K562 (cell line): ENCODE measurements around the gene ZBTB39. TPM values are rescaled to one million over a fixed set of nuclear protein-coding genes. Genes with fewer than 3 reads are reported as not detected.

Experiments
- ATAC-seq: fragments of 200-7000 bp; cut with Tn5 transposase; 3 replicates; pipeline ENCODE4 v1.9.1; 2020; ENCODE audit warnings: moderate library complexity
- BruUV-seq: library from RNA; stranded (reverse); fragments of 400-500 nt; replicated peaks from 2 replicates; lab custom pipeline; 2021; lab: Mats Ljungman, UMichigan
- CTCF ChIA-PET: fragments of 300-600 bp; formaldehyde crosslinking; extraction: SDS; loops from one replicate; lab custom pipeline; 2021; ENCODE audit warnings: low intra/inter-chr PET ratio; lab: Yijun Ruan, JAX
- POLR2A ChIA-PET: fragments of 300-600, 350-650 bp; sonication (Branson Sonifier 250); formaldehyde crosslinking; extraction: SDS; loops from one replicate; lab custom pipeline; 2021; ENCODE audit warnings: antibody characterized with exemption, inconsistent platforms; lab: Yijun Ruan, JAX
- DNase-seq, 4 experiments: peaks; one replicate each; pipeline versions ENCODE4 v3.0.0 to v3.0.0-alpha.2; 2011 to 2018; ENCODE audit warnings: low spot score in 3 of 4, mixed read lengths in 3 of 4; ENCODE audit errors: extremely low read depth in 1 of 4
- FAIRE-seq: peaks from 2 replicates; lab custom pipeline; 2011; peaks lifted over from hg19 to GRCh38; lab: Jason Lieb, UNC
- H2AFZ ChIP-seq: 2 replicates; pipeline ENCODE4 v1.6.0; 2011; ENCODE audit warnings: low read depth, low read length, control low read depth, inconsistent platforms
- H3K27ac ChIP-seq: fragments of 200-600 bp; 3 replicates; pipeline ENCODE4 v1.8.0; 2011; ENCODE audit warnings: low read depth, mild to moderate bottlenecking, control low read depth, inconsistent platforms, low read length, moderate library complexity, mixed read lengths; ENCODE audit errors: extremely low read depth
- H3K27me3 ChIP-seq, 2 experiments: fragments of 300-600 bp in 1 of 2; 2 replicates in 1 of 2; 3 replicates in 1 of 2; pipeline versions ENCODE4 v1.6.0 to v1.8.0; 2011; ENCODE audit warnings: inconsistent platforms in 2 of 2, low read length in 2 of 2, mild to moderate bottlenecking in 1 of 2, mixed read lengths in 1 of 2, moderate library complexity in 1 of 2; ENCODE audit not compliant: control insufficient read depth in 2 of 2, insufficient read depth in 2 of 2
- H3K36me3 ChIP-seq: fragments of 300-600 bp; 3 replicates; pipeline ENCODE4 v1.8.0; 2011; ENCODE audit warnings: mild to moderate bottlenecking, low read length, inconsistent platforms; ENCODE audit not compliant: control insufficient read depth, insufficient read depth
- H3K4me1 ChIP-seq, 2 experiments: fragments of 200-600 bp in 1 of 2; replicated peaks in 1 of 2; 2 replicates in 1 of 2; 3 replicates in 1 of 2; pipeline versions ENCODE4 v1.5.1 to v1.8.0; 2011; ENCODE audit warnings: inconsistent platforms in 2 of 2, low read length in 2 of 2, mild to moderate bottlenecking in 1 of 2, mixed read lengths in 1 of 2, moderate library complexity in 1 of 2; ENCODE audit not compliant: control insufficient read depth in 2 of 2, insufficient read depth in 2 of 2
- H3K4me2 ChIP-seq: 2 replicates; pipeline ENCODE4 v1.6.1; 2011; ENCODE audit warnings: low read length, control low read depth, inconsistent platforms, mixed read lengths; ENCODE audit not compliant: insufficient read depth
- H3K4me3 ChIP-seq: fragments of 200-600 bp; sonication (generic), shearing (Covaris generic); 2 replicates; pipeline ENCODE4 v1.5.1; 2016; ENCODE audit warnings: control low read depth, inconsistent platforms
- H3K79me2 ChIP-seq: fragments of 200-600 bp; 3 replicates; pipeline ENCODE4 v1.8.0; 2011; ENCODE audit warnings: low read length, inconsistent platforms; ENCODE audit not compliant: control insufficient read depth, insufficient read depth
- H3K9ac ChIP-seq, 2 experiments: 2 replicates each; pipeline versions ENCODE4 v1.6.0 to v1.6.1; 2011; ENCODE audit warnings: low read depth in 2 of 2, low read length in 2 of 2, control low read depth in 1 of 2, inconsistent platforms in 1 of 2, mild to moderate bottlenecking in 1 of 2, mixed read lengths in 1 of 2; ENCODE audit not compliant: insufficient read depth in 1 of 2
- H3K9me1 ChIP-seq: one replicate; pipeline ENCODE4 v1.6.0; 2011; ENCODE audit warnings: inconsistent platforms, mild to moderate bottlenecking, low read length, moderate library complexity; ENCODE audit not compliant: control insufficient read depth, insufficient read depth
- H3K9me3 ChIP-seq: replicated peaks from 2 replicates; pipeline ENCODE4 v1.5.1; 2011; ENCODE audit warnings: low read depth, low read length, inconsistent platforms; ENCODE audit not compliant: control insufficient read depth, insufficient read depth
- H4K20me1 ChIP-seq: replicated peaks from 2 replicates; pipeline ENCODE4 v1.6.1; 2011; ENCODE audit warnings: low read length, inconsistent platforms, mixed read lengths; ENCODE audit not compliant: control insufficient read depth, insufficient read depth
- ARID2 ChIP-seq: fragments of 450-650 bp; IDR thresholded peaks from 2 replicates; pipeline ENCODE4 v1.6.1; 2017; ENCODE audit warnings: antibody characterized with exemption, mild to moderate bottlenecking
- ASH1L ChIP-seq: fragments of 450-650 bp; IDR thresholded peaks from 2 replicates; pipeline ENCODE4 v1.6.1; 2018; ENCODE audit warnings: borderline replicate concordance, mild to moderate bottlenecking, low read depth; ENCODE audit not compliant: partially characterized antibody
- ATF6 ChIP-seq: sonication (generic); formaldehyde crosslinking; IDR thresholded peaks from 2 replicates; pipeline ENCODE4 v1.4.0; 2020; ENCODE audit warnings: mild to moderate bottlenecking, missing genetic modification reagents
- BRF2 ChIP-seq: IDR thresholded peaks from 3 replicates; pipeline ENCODE4 v1.6.1; 2011; ENCODE audit warnings: borderline replicate concordance, mild to moderate bottlenecking; ENCODE audit not compliant: insufficient read length, insufficient read depth
- HBP1 ChIP-seq: fragments of 450-650 bp; formaldehyde crosslinking; IDR thresholded peaks from 2 replicates; pipeline ENCODE4 v1.4.0; 2022; ENCODE audit warnings: missing genetic modification characterization
- HDAC2 ChIP-seq: fragments of 450-650 bp; IDR thresholded peaks from 2 replicates; pipeline ENCODE4 v1.6.1; 2016; ENCODE audit warnings: mild to moderate bottlenecking
- TAF1 ChIP-seq: IDR thresholded peaks from 2 replicates; pipeline ENCODE4 v1.6.1; 2011; ENCODE audit warnings: mild to moderate bottlenecking, low read length, moderate library complexity; ENCODE audit not compliant: insufficient read depth, control insufficient read depth, severe bottlenecking; ENCODE audit errors: extremely low read depth
- TCF3 ChIP-seq: sonication (generic); formaldehyde crosslinking; IDR thresholded peaks from 2 replicates; pipeline ENCODE4 v1.4.0; 2020; ENCODE audit warnings: mild to moderate bottlenecking, missing genetic modification reagents
- ZFP36 ChIP-seq: fragments of 150-350 bp; IDR thresholded peaks from 2 replicates; pipeline ENCODE4 v1.6.1; 2018; ENCODE audit warnings: low read length, low read depth; ENCODE audit not compliant: partially characterized antibody
- ZNF384 ChIP-seq: IDR thresholded peaks from 2 replicates; pipeline ENCODE4 v1.6.1; 2012; ENCODE audit warnings: low read depth, low read length, improper control_type of control experiment
- WGBS: fragments of 100-300 bp; shearing (Covaris generic); methylation state at CpG from one replicate; pipeline ENCODE4 v1.1.6; 2016; ENCODE audit warnings: low coverage, mixed read lengths; ENCODE audit not compliant: insufficient coverage; ENCODE audit errors: missing lambda C conversion rate; 5-methylcytosine and 5-hydroxymethylcytosine counted together
- in situ Hi-C: fragments of 300-500 bp; cut with MboI; formaldehyde crosslinking; loops from 4 replicates; pipeline ENCODE4 v1.15.0; 2018; ENCODE audit warnings: inconsistent platforms, mixed read lengths
- intact Hi-C: fragments of 100-400 bp; cut with micrococcal nuclease; formaldehyde crosslinking; loops from 2 replicates; pipeline ENCODE4 v1.14.2; 2022
- polyA plus RNA-seq, 8 experiments: library from polyadenylated mRNA; depleted of rRNA in 4 of 8; stranded (reverse) in 5 of 8; unstranded in 3 of 8; fragments of >200 nt; fragmentation: Nextera tagmentation in 2 of 8; fragmentation: Illumina TruSeq in 1 of 8; extraction: Ambion mirVana in 2 of 8; extraction: Trizol in 1 of 8; gene quantifications; 2 replicates each; pipeline versions ENCODE4 v1.2.1 to v1.2.3, GENCODE V29; 2011 to 2014; ENCODE audit warnings: inconsistent platforms in 1 of 8, missing spikeins in 1 of 8
- total RNA-seq, 7 experiments: library from RNA; depleted of rRNA in 6 of 7; stranded (reverse); fragments of >200 nt in 6 of 7; fragmentation: Illumina TruSeq in 2 of 7; extraction: Trizol in 2 of 7; gene quantifications; 2 replicates each; pipeline versions ENCODE4 v1.2.1 to v1.2.3, GENCODE V29; 2011 to 2021; ENCODE audit warnings: low replicate concordance in 1 of 7
- TF ChIP-seq, protein P1 (sequence below): sonication (generic); formaldehyde crosslinking; IDR thresholded peaks from 2 replicates; pipeline ENCODE4 v1.8.1; 2023; ENCODE audit warnings: mild to moderate bottlenecking, missing genetic modification reagents
- TF ChIP-seq, protein P2 (sequence below): fragments of 150-350 bp; conservative IDR thresholded peaks from 2 replicates; pipeline ENCODE4 v1.6.1; 2014; ENCODE audit warnings: low read length

ZBTB39 gene
- total and polyA plus RNA-seq, 9 of the 15 experiments (the other 6 are each of a cell fraction or from before 2014, with no cell fraction given) = 3.3 to 13.3 (median 8.6) TPM

DNA sequence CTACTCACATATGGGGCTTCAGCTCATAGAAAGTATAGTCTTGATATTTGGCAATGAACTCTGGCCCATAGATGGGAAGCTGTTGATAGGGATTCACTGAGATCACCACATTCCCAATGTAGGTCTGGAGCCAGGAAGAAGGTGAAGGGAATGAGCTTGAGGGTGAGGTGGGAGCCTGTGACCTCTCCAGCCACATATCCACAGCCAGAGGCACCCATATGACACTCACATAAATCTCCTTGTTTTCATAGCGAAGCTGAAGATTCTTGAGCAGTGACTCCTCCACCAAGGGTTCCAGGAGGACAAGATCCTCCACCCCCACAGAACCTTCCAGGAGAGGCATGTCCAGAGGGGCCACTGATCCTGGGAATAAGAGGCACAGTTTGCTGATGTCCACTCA, 41.6 kb upstream of the ZBTB39 start:
- DNase-seq (no peak), ATAC-seq (no peak), FAIRE-seq (no peak)
- Histone ChIP-seq H3K9me1 (no peaks in the 10 kb centered on the region), H3K4me1 (peaks cover 0 to 3% of the 10 kb centered on the region in 2 experiments; a peak in 1 of 5 replicates), H3K27me3 (peaks cover 12 to 14% of the 10 kb centered on the region in 2 experiments; a peak in 4 of 5 replicates), H3K79me2 (no peaks in the 10 kb centered on the region), H2AFZ (no peak overlapping the region), H3K4me3 (no peak overlapping the region), H3K36me3 (no peaks in the 10 kb centered on the region), H4K20me1 (no peaks in the 10 kb centered on the region; the same call in 1 of the 2 replicates), H3K9me3 (no peaks in the 10 kb centered on the region), H3K4me2 (no peak overlapping the region), H3K9ac (peak overlapping the region in 1 of 2 experiments; percentile 22; a peak in 1 of 4 replicates), H3K27ac (no peak overlapping the region)
- WGBS = 0% methylated on average over 1 of the region's 1 CpG
- in situ Hi-C loops = no loop called here
- ChIA-PET CTCF (no interaction called here), POLR2A (interaction anchor here (0.6 to 4.9 kb wide), 6 partner anchors 13 to 100 kb away, joined by 3 to 18 read pairs (median 4); partner anchors contain the start of gene TAC3)
- intact Hi-C loops = no loop called here
- BruUV-seq = no TSS peak
- TF ChIP-seq, protein P1, sequence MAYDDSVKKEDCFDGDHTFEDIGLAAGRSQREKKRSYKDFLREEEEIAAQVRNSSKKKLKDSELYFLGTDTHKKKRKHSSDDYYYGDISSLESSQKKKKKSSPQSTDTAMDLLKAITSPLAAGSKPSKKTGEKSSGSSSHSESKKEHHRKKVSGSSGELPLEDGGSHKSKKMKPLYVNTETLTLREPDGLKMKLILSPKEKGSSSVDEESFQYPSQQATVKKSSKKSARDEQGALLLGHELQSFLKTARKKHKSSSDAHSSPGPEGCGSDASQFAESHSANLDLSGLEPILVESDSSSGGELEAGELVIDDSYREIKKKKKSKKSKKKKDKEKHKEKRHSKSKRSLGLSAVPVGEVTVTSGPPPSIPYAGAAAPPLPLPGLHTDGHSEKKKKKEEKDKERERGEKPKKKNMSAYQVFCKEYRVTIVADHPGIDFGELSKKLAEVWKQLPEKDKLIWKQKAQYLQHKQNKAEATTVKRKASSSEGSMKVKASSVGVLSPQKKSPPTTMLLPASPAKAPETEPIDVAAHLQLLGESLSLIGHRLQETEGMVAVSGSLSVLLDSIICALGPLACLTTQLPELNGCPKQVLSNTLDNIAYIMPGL (CRISPR knock-in tag) = no peak
- TF ChIP-seq HDAC2 (no peak), ARID2 (no peak), ZNF384 (no peak), TCF3 (CRISPR knock-in tag) (no peak), BRF2 (no peak), HBP1 (CRISPR knock-in tag) (no peak), TAF1 (no peak), ATF6 (CRISPR knock-in tag) (no peak), ZFP36 (no peak), ASH1L (no peak)
- TF ChIP-seq, protein P2, sequence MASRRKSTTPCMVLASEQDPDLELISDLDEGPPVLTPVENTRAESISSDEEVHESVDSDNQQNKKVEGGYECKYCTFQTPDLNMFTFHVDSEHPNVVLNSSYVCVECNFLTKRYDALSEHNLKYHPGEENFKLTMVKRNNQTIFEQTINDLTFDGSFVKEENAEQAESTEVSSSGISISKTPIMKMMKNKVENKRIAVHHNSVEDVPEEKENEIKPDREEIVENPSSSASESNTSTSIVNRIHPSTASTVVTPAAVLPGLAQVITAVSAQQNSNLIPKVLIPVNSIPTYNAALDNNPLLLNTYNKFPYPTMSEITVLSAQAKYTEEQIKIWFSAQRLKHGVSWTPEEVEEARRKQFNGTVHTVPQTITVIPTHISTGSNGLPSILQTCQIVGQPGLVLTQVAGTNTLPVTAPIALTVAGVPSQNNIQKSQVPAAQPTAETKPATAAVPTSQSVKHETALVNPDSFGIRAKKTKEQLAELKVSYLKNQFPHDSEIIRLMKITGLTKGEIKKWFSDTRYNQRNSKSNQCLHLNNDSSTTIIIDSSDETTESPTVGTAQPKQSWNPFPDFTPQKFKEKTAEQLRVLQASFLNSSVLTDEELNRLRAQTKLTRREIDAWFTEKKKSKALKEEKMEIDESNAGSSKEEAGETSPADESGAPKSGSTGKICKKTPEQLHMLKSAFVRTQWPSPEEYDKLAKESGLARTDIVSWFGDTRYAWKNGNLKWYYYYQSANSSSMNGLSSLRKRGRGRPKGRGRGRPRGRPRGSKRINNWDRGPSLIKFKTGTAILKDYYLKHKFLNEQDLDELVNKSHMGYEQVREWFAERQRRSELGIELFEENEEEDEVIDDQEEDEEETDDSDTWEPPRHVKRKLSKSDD = no peak
